KMS-11 (cell line): Measurements from ENCODE around the gene MAS1L.

ENCODE experiments used
- H2AFZ ChIP-seq: fragments of 200-600 bp; sonication (generic); 2 replicates; pipeline ENCODE4 v1.6.1; 2016; ENCODE audit warnings: antibody characterized with exemption, mixed run types, low read depth
- H3K27ac ChIP-seq: fragments of 200-600 bp; sonication (generic); 2 replicates; pipeline ENCODE4 v1.6.1; 2016; ENCODE audit warnings: mild to moderate bottlenecking, mixed run types
- H3K27me3 ChIP-seq: fragments of 200-600 bp; sonication (generic); 2 replicates; pipeline ENCODE4 v1.6.1; 2017; ENCODE audit warnings: mild to moderate bottlenecking, low read depth, mixed run types, moderate library complexity; ENCODE audit not compliant: insufficient read depth
- H3K36me3 ChIP-seq: fragments of 200-600 bp; sonication (generic); 2 replicates; pipeline ENCODE4 v1.6.1; 2017; ENCODE audit warnings: mild to moderate bottlenecking, mixed run types; ENCODE audit not compliant: insufficient read depth
- H3K4me1 ChIP-seq: fragments of 200-600 bp; sonication (generic); 2 replicates; pipeline ENCODE4 v1.6.1; 2016; ENCODE audit warnings: mild to moderate bottlenecking, low read depth, mixed run types; ENCODE audit not compliant: poor library complexity, severe bottlenecking
- H3K4me2 ChIP-seq: fragments of 200-600 bp; sonication (generic); 2 replicates; pipeline ENCODE4 v1.7.0; 2016; ENCODE audit warnings: mild to moderate bottlenecking, mixed run types
- H3K4me3 ChIP-seq: fragments of 200-600 bp; sonication (generic); IDR thresholded peaks from 2 replicates; pipeline ENCODE4 v1.6.1; 2017; ENCODE audit warnings: low read depth, low read length, mixed read lengths; ENCODE audit not compliant: insufficient read depth
- H3K79me2 ChIP-seq: fragments of 200-600 bp; sonication (generic); 2 replicates; pipeline ENCODE4 v1.6.1; 2016; ENCODE audit warnings: low read depth, mixed run types; ENCODE audit not compliant: insufficient read depth
- H3K9ac ChIP-seq: fragments of 200-600 bp; sonication (generic); 2 replicates; pipeline ENCODE4 v1.6.1; 2016; ENCODE audit warnings: mild to moderate bottlenecking, mixed run types
- H4K20me1 ChIP-seq: fragments of 200-600 bp; sonication (generic); 2 replicates; pipeline ENCODE4 v1.6.1; 2016; ENCODE audit warnings: mild to moderate bottlenecking, mixed run types; ENCODE audit not compliant: insufficient read depth
- TF ChIP-seq, protein P1 (sequence below): fragments of 200-600 bp; sonication (generic); conservative IDR thresholded peaks from 2 replicates; pipeline ENCODE4 v1.6.1; 2017; ENCODE audit warnings: low read depth, mild to moderate bottlenecking, antibody characterized with exemption, low read length, moderate library complexity, mixed read lengths

The MAS1L gene

DNA sequence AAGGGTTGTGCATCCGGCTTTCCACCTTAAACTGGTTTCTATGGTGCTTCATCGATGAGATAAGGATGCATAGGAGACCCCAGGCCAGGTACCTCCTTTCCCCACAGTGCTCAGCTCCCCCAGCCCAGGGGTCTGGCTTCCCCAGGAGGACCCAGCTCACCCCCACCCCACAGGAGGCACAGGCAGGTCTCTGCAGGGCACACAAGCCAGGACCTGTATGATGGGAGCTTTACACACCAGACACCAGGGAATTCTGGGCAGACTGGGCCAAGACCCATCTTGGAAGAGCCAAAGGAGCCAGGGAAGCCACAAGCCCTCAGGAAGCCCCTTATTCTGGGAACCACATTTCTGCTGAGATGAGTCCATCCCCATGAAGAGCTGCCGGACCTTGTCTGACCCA, 42.2 kb upstream of the MAS1L start:
- TF ChIP-seq, protein P1, sequence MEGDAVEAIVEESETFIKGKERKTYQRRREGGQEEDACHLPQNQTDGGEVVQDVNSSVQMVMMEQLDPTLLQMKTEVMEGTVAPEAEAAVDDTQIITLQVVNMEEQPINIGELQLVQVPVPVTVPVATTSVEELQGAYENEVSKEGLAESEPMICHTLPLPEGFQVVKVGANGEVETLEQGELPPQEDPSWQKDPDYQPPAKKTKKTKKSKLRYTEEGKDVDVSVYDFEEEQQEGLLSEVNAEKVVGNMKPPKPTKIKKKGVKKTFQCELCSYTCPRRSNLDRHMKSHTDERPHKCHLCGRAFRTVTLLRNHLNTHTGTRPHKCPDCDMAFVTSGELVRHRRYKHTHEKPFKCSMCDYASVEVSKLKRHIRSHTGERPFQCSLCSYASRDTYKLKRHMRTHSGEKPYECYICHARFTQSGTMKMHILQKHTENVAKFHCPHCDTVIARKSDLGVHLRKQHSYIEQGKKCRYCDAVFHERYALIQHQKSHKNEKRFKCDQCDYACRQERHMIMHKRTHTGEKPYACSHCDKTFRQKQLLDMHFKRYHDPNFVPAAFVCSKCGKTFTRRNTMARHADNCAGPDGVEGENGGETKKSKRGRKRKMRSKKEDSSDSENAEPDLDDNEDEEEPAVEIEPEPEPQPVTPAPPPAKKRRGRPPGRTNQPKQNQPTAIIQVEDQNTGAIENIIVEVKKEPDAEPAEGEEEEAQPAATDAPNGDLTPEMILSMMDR: no peak

DNA sequence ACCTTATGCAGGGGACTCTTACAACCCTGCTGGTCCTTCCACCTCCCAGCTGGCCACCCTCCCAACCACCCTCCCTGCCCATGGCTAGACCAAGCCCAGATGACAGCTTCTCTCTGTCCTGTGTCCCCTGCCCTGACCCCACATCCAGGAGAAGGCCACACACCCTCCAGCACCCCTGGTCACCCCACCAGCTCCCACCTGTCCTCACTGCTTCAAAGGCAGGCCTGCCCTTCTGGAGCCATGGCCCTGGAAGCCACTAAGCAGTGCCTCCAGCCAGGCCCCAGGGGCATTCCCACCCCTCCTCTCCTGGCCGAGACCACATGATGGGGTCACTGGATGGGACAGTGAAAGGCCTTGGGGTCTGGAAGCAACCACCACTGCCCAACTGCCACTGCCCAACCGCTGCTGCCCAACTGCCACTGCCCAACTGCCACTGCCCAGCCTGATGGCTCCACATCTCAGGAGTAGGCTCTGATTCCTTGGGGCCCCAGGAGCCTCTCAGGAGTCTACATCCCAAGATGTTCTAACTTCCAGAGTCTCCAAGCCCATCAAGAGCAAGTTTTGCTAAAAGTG, 41.3 kb upstream of the MAS1L start:
- Histone ChIP-seq H4K20me1 (no peaks in the 10 kb centered on the region), H3K79me2 (no peaks in the 10 kb centered on the region), H3K4me2 (no peak overlapping the region), H2AFZ (no peak overlapping the region), H3K27me3 (no peaks in the 10 kb centered on the region), H3K4me3 (no peak overlapping the region), H3K9ac (no peak overlapping the region), H3K4me1 (no peaks in the 10 kb centered on the region), H3K36me3 (no peaks in the 10 kb centered on the region), H3K27ac (no peak overlapping the region)
- TF ChIP-seq, protein P1: no peak

More for the DNA sequence above, 42.2 kb upstream of the MAS1L start:
- Histone ChIP-seq H3K4me1 (no peaks in the 10 kb centered on the region), H4K20me1 (no peaks in the 10 kb centered on the region), H3K27me3 (no peaks in the 10 kb centered on the region), H3K9ac (no peak overlapping the region), H3K36me3 (no peaks in the 10 kb centered on the region), H3K79me2 (no peaks in the 10 kb centered on the region), H2AFZ (no peak overlapping the region), H3K27ac (no peak overlapping the region), H3K4me3 (no peak overlapping the region), H3K4me2 (no peak overlapping the region)

DNA sequence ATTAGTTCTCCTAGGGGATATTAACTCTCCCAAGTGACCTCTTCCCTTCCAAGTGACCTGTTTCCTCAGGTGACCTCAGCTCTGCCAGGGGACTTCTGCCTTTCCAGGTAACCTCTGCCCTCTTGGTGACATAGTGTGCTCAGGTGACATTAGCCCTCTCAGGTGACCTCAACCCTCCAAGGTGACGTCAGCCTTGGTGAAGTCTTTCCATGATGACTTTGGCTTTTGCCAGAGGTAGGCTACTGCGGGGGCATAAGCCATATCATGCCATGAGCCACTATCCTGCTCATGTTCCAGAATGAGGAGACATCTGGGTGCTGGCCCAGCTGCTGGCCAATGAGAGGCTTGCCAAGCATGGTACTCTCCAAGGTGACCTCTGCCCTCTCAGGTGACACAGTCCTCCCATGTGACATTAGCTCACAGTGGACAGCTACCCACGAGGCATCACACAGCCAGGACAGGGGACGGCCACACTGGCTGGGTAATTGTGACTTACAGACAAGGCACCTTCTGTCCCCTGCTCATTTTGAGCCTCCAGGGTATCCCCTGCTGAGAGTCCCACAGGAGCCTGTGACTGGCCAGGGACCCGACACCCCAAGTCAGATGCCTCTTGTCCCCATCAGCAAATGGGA, 40.7 kb upstream of the MAS1L start:
- H3K4me2 ChIP-seq: no peak overlapping the region
- no peak overlapping the region for H3K27ac ChIP-seq
- H3K4me1 ChIP-seq: peaks cover 1% of the 10 kb centered on the region
- TF ChIP-seq, protein P1: no peak
- H3K4me3 ChIP-seq: no peak overlapping the region
- H3K79me2 ChIP-seq: no peaks in the 10 kb centered on the region
- H3K36me3 ChIP-seq: no peaks in the 10 kb centered on the region
- H2AFZ ChIP-seq: no peak overlapping the region
- no peak overlapping the region for H3K9ac ChIP-seq
- no peaks in the 10 kb centered on the region for H3K27me3 ChIP-seq
- H4K20me1 ChIP-seq: no peaks in the 10 kb centered on the region

DNA sequence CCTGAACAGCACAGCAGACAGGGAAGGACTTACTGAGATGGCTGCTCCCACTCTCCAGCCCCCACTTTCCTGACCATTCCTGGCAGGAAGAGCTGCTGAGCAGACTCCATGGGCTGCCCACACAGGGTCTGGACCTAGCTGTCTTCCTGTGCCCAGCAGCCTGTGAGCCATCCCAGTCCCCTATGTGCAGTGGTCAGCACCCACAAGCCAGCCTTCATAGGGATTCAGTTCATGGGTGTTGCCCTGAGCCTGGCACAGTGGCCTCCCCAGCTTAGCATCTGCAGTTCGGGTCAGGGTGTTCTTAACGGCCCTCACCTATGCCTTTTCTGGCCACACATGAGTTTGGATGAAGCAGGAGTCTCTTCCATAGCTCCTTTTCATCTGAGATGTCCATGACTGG, 39.8 kb upstream of the MAS1L start:
- Histone ChIP-seq H3K4me2 (no peak overlapping the region), H3K9ac (no peak overlapping the region), H3K27ac (no peak overlapping the region)

More for the DNA sequence above, 39.8 kb upstream of the MAS1L start:
- TF ChIP-seq, protein P1: no peak
- Histone ChIP-seq H2AFZ (no peak overlapping the region), H3K79me2 (no peaks in the 10 kb centered on the region), H4K20me1 (no peaks in the 10 kb centered on the region), H3K4me1 (peaks cover 10% of the 10 kb centered on the region), H3K4me3 (no peak overlapping the region), H3K36me3 (no peaks in the 10 kb centered on the region), H3K27me3 (no peaks in the 10 kb centered on the region)
